Activated CD4-positive, alpha-beta T cell treated with anti-CD3 and anti-CD28 coated beads for 48 hours (primary cell): Measurements from ENCODE around the gene MRPS14.

ENCODE experiments used
- DNase-seq: peaks from one replicate; pipeline ENCODE4 v3.0.0-alpha.2; 2020

MRPS14 gene

GRCh38 chr1:175019524-175019923 lies 3.7 kb downstream of the MRPS14 start:
- DNase-seq = no peak

- no peak for DNase-seq
Measured at GRCh38 chr1:175015243-175015642, 8.0 kb downstream of the MRPS14 start.

GRCh38 chr1:175013445-175013844 lies 9.8 kb downstream of the MRPS14 start:
- DNase-seq = no peak

- DNase-seq = no peak
Measured at GRCh38 chr1:175009532-175009931, 13.7 kb downstream of the MRPS14 start.

GRCh38 chr1:175005085-175005783 lies 18.0 kb downstream of the MRPS14 start:
- DNase-seq = peak; percentile 11

- no peak for DNase-seq
Measured at GRCh38 chr1:175003521-175003920, 19.7 kb downstream of the MRPS14 start.

- no peak for DNase-seq
Measured at GRCh38 chr1:175002910-175003517, 20.2 kb downstream of the MRPS14 start.

GRCh38 chr1:175000697-175001187 lies 22.5 kb downstream of the MRPS14 start:
- no peak for DNase-seq

GRCh38 chr1:174999936-175000696 lies 23.1 kb downstream of the MRPS14 start, which contains the start of gene CACYBP:
CACYBP (plus strand) TSS chr1:174999947; CDS start chr1:175000181, 234 bp downstream.
- peak; percentile 45 for DNase-seq

- DNase-seq = peak; percentile 96
Measured at GRCh38 chr1:174999216-174999935, 23.8 kb downstream of the MRPS14 start.

GRCh38 chr1:174998569-174999215 lies 24.5 kb downstream of the MRPS14 start:
- DNase-seq = peak; percentile 50

GRCh38 chr1:174997041-174997440 lies 26.2 kb downstream of the MRPS14 start:
- no peak for DNase-seq

- DNase-seq = no peak
Measured at GRCh38 chr1:174996476-174996875, 26.7 kb downstream of the MRPS14 start.

GRCh38 chr1:174995916-174996315 lies 27.3 kb downstream of the MRPS14 start:
- no peak for DNase-seq

GRCh38 chr1:174995121-174995520 lies 28.1 kb downstream of the MRPS14 start:
- DNase-seq = no peak

- DNase-seq = no peak
Measured at GRCh38 chr1:174991473-174991872, 31.8 kb downstream of the MRPS14 start.

GRCh38 chr1:174990382-174990999 lies 32.7 kb downstream of the MRPS14 start:
- DNase-seq = no peak

GRCh38 chr1:174989536-174990220 lies 33.5 kb downstream of the MRPS14 start:
- no peak for DNase-seq

GRCh38 chr1:174988986-174989385 lies 34.2 kb downstream of the MRPS14 start:
- no peak for DNase-seq

GRCh38 chr1:174988539-174988938 lies 34.7 kb downstream of the MRPS14 start:
- no peak for DNase-seq

GRCh38 chr1:174984952-174985351 lies 38.3 kb downstream of the MRPS14 start:
- no peak for DNase-seq
